BLaER1 (cell line): ENCODE data around the gene LAMB4.

Source experiments
- H3K27ac ChIP-seq: shearing (Covaris generic); formaldehyde crosslinking; 2 replicates; pipeline ENCODE4 v1.8.1; 2022
- H3K27me3 ChIP-seq: shearing (Covaris generic); formaldehyde crosslinking; 2 replicates; pipeline ENCODE4 v1.8.1; 2022
- H3K36me3 ChIP-seq: shearing (Covaris generic); formaldehyde crosslinking; 2 replicates; pipeline ENCODE4 v1.8.1; 2022
- H3K4me1 ChIP-seq: shearing (Covaris generic); formaldehyde crosslinking; 2 replicates; pipeline ENCODE4 v1.8.1; 2022
- H3K4me2 ChIP-seq: shearing (Covaris generic); formaldehyde crosslinking; 2 replicates; pipeline ENCODE4 v1.8.1; 2022
- H3K4me3 ChIP-seq: shearing (Covaris generic); formaldehyde crosslinking; 2 replicates; pipeline ENCODE4 v1.8.1; 2022
- H3K9ac ChIP-seq: shearing (Covaris generic); formaldehyde crosslinking; 2 replicates; pipeline ENCODE4 v1.8.1; 2022
- H3K9me3 ChIP-seq: shearing (Covaris generic); formaldehyde crosslinking; 2 replicates; pipeline ENCODE4 v1.8.1; 2022
- H4K20me1 ChIP-seq: shearing (Covaris generic); formaldehyde crosslinking; 2 replicates; pipeline ENCODE4 v1.8.1; 2022
- Cebpa-rat ChIP-seq: shearing (Covaris generic); IDR thresholded peaks from 2 replicates; pipeline ENCODE4 v1.8.1; 2022

Gene LAMB4

DNA sequence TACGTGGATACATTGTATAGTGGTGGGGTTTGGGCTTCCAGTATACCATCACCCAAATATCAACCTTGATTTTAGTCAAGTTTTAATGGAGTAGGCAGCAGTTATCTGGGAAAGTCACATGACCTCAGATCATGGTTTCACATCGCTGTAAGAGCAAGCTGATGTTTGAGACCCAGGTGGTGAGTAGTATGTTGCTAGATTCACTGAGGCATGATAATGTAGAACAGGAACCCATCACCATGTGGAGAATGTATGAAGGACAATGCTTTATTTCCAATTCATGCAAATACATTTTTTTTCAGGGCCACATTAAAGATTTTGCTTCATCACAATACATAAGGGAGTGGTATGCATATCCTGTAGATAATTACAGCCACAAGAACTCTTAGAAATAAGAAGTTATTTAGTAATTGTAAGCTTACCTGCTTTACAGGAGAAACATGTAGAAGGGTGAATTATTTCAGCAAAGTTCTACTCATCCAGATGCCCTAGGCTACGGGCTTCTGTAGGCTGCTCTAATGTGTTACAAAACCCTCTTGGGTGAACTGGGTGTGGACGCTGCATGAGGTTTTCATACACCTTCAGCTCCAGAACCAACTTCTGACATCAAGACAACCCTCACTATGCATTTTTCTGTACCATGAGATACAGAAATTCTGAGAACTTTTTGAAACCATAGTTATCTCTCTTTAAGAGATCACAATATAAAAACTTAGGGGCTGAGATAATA is 27.6 kb upstream of the LAMB4 start:
- Histone ChIP-seq H3K9me3 (no peaks in the 10 kb centered on the region), H3K4me2 (no peak overlapping the region), H3K9ac (no peak overlapping the region), H3K36me3 (no peaks in the 10 kb centered on the region), H3K27ac (no peak overlapping the region), H3K27me3 (no peaks in the 10 kb centered on the region), H3K4me1 (no peaks in the 10 kb centered on the region; the same call in 1 of the 2 replicates), H3K4me3 (no peak overlapping the region), H4K20me1 (no peaks in the 10 kb centered on the region)
- no peak for TF ChIP-seq Cebpa-rat

DNA sequence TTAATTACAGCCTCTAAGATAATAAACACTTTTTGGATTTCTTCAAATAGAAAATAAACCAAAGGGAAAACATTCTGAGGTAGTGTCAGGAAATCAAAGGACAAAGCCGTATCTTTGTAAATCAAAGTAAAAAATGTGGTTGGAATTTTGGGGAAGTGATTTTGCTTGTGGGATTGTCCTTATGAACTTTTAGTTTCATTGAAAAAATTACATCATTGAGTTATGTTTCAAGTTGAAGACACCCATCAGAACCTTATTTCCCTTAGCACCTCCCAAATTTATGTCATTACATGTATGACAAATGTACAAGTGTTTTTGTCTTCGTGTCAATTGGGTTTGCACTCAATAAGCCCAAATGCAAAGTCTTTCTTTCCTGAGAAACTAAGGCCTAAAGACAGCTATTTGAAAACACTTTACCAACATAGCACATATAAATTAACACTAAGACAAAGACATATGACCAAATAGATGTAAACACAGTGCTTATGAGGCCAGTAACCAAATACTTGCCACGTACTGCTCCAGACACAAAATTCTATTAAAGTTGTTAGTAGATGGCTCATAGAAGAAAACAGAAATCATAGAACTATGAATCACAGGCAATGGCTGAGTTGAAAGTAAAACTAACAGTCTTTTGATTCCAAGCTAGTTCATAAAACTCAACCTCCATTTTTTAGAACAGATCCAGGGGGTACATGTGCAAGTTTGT is 26.9 kb upstream of the LAMB4 start:
- H4K20me1 ChIP-seq, result no peaks in the 10 kb centered on the region
- no peak for TF ChIP-seq Cebpa-rat
- no peaks in the 10 kb centered on the region for H3K9me3 ChIP-seq
- no peak overlapping the region for H3K9ac ChIP-seq
- H3K27me3 ChIP-seq, result no peaks in the 10 kb centered on the region
- H3K4me3 ChIP-seq, result no peak overlapping the region
- H3K4me2 ChIP-seq, result no peak overlapping the region
- no peaks in the 10 kb centered on the region; the same call in 1 of the 2 replicates for H3K4me1 ChIP-seq
- H3K27ac ChIP-seq, result no peak overlapping the region
- H3K36me3 ChIP-seq, result no peaks in the 10 kb centered on the region

DNA sequence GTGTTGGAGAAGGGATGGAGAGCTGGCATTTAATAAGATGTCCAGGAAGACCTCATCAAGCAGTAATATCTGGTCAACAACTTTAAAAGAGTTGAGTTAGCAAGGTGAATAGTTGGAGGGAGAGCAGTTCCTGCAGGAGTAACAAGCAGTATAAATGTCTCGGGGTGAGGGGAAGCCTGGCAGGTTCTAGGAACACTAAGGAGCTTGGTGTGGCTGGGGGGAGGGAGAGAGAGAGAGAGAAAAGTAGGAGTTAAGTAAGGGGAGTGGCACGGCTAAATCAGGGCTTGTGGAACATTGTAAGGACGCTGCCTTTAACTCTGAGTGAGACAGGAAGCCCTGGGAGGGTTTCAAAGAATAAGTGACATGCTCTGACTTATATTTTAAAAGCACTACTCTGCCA is 22.0 kb upstream of the LAMB4 start:
- Histone ChIP-seq H3K4me2 (no peak overlapping the region), H3K27ac (no peak overlapping the region), H3K9me3 (no peaks in the 10 kb centered on the region), H3K9ac (no peak overlapping the region), H4K20me1 (no peaks in the 10 kb centered on the region), H3K4me1 (no peaks in the 10 kb centered on the region), H3K36me3 (no peaks in the 10 kb centered on the region), H3K4me3 (no peak overlapping the region), H3K27me3 (no peaks in the 10 kb centered on the region)
- TF ChIP-seq Cebpa-rat, result no peak

- H3K4me1 ChIP-seq, result peaks cover 5% of the 10 kb centered on the region; the same call in 1 of the 2 replicates
- H3K9ac ChIP-seq, result no peak overlapping the region
- no peak overlapping the region for H3K4me3 ChIP-seq
- H3K27ac ChIP-seq, result no peak overlapping the region
- no peaks in the 10 kb centered on the region for H3K9me3 ChIP-seq
- no peaks in the 10 kb centered on the region for H4K20me1 ChIP-seq
- H3K27me3 ChIP-seq, result no peaks in the 10 kb centered on the region
- TF ChIP-seq Cebpa-rat, result no peak
- H3K4me2 ChIP-seq, result no peak overlapping the region
- H3K36me3 ChIP-seq, result no peaks in the 10 kb centered on the region
Measured at GRCh38 chr7:108149908-108150307, 19.7 kb upstream of the LAMB4 start.

DNA sequence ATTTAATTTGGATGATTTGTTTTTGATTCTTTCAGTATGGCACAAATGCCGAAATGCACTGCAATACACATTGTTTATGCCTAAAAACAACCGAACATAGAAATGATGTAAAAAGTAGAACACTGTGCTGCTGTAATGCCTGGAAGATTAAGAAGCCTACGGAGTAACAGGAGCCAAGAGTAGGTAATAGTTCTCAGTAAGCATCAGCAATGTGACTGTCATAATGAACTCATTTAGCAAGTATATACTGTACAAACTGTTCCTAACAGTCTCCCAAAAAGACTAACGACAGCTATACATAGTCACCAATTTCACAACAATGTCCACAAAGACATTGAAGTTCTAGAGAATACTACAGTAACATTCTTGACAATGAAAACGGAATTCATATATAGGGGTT is 19.0 kb upstream of the LAMB4 start:
- TF ChIP-seq Cebpa-rat, result no peak

DNA sequence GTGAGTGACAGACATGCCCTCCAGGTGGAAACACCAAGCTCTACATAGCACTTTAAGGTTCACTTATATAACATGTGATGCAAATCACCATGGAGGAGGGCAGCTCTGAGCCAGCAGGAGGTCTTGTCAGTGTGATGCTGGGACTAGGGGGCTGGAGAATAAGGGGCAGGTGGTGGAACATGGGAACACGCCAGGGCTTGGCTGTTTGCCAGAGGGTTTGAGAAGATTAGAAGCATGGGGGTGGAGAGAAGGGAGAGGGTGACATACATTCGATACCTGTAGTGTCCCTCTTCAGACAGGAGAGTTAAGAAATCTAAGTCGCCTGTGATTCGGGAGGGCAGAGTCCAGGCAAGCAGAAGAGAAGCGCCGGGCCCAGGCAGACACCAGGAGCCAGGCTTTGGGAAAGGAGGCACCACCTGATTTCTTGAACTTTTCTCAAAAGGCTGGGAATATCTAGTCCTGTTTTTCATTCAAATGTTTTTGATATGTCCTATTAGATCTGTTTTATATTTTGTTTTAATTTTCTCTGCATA is 16.9 kb upstream of the LAMB4 start:
- no peak overlapping the region for H3K27ac ChIP-seq
- H3K9ac ChIP-seq, result no peak overlapping the region
- no peak overlapping the region for H3K4me3 ChIP-seq
- no peaks in the 10 kb centered on the region for H4K20me1 ChIP-seq
- H3K4me1 ChIP-seq, result peaks cover 5% of the 10 kb centered on the region; the same call in 1 of the 2 replicates
- no peaks in the 10 kb centered on the region for H3K9me3 ChIP-seq
- H3K36me3 ChIP-seq, result no peaks in the 10 kb centered on the region
- H3K27me3 ChIP-seq, result no peaks in the 10 kb centered on the region
- no peak overlapping the region for H3K4me2 ChIP-seq
- no peak for TF ChIP-seq Cebpa-rat

More for the DNA sequence above, 19.0 kb upstream of the LAMB4 start:
- H3K4me1 ChIP-seq, result peaks cover 5% of the 10 kb centered on the region; the same call in 1 of the 2 replicates
- no peaks in the 10 kb centered on the region for H3K36me3 ChIP-seq
- no peaks in the 10 kb centered on the region for H3K9me3 ChIP-seq
- no peak overlapping the region for H3K9ac ChIP-seq
- H3K4me2 ChIP-seq, result no peak overlapping the region
- no peak overlapping the region for H3K4me3 ChIP-seq
- H4K20me1 ChIP-seq, result no peaks in the 10 kb centered on the region
- H3K27ac ChIP-seq, result no peak overlapping the region
- H3K27me3 ChIP-seq, result no peaks in the 10 kb centered on the region

GRCh38 chr7:108146070-108146842 is 16.1 kb upstream of the LAMB4 start:
- Histone ChIP-seq H3K27ac (no peak overlapping the region), H3K4me1 (peaks cover 5% of the 10 kb centered on the region; the same call in 1 of the 2 replicates), H3K4me3 (no peak overlapping the region), H3K9ac (no peak overlapping the region), H3K36me3 (no peaks in the 10 kb centered on the region), H3K4me2 (peak overlapping the region; percentile 41; the same call in 1 of the 2 replicates), H3K9me3 (no peaks in the 10 kb centered on the region), H4K20me1 (no peaks in the 10 kb centered on the region), H3K27me3 (no peaks in the 10 kb centered on the region)
- no peak for TF ChIP-seq Cebpa-rat

GRCh38 chr7:108145401-108145800 is 15.2 kb upstream of the LAMB4 start:
- Histone ChIP-seq H3K4me3 (no peak overlapping the region), H3K36me3 (no peaks in the 10 kb centered on the region), H3K4me2 (no peak overlapping the region)

DNA sequence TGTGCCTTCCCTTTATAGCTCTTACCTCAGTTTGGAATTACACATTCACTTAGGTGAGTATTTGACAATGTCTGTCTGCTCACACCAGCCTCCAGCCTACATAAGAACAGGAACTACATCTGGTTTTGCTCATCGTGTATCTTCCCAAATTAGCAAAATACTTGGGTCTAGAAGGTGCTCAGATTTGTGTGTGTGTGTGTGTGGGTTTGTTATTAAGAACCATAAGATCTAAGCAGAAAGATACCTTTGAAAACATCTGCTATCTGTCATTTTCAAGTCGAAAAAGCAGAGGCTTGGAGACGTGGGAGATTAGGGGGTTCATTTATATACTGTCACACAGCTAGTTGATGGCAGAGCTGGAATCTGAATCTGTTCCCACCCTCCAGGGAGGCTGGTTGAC is 14.8 kb upstream of the LAMB4 start:
- H3K4me1 ChIP-seq, result peaks cover 5% of the 10 kb centered on the region; the same call in 1 of the 2 replicates
- H3K4me2 ChIP-seq, result no peak overlapping the region
- no peaks in the 10 kb centered on the region for H3K9me3 ChIP-seq
- no peak overlapping the region for H3K4me3 ChIP-seq
- no peak for TF ChIP-seq Cebpa-rat
- no peaks in the 10 kb centered on the region for H3K27me3 ChIP-seq
- H3K27ac ChIP-seq, result no peak overlapping the region
- no peaks in the 10 kb centered on the region for H3K36me3 ChIP-seq
- no peaks in the 10 kb centered on the region for H4K20me1 ChIP-seq
- H3K9ac ChIP-seq, result no peak overlapping the region

More at GRCh38 chr7:108145401-108145800, 15.2 kb upstream of the LAMB4 start:
- peaks cover 5% of the 10 kb centered on the region; the same call in 1 of the 2 replicates for H3K4me1 ChIP-seq
- H3K27me3 ChIP-seq, result no peaks in the 10 kb centered on the region
- no peaks in the 10 kb centered on the region for H4K20me1 ChIP-seq
- H3K9me3 ChIP-seq, result no peaks in the 10 kb centered on the region
- H3K9ac ChIP-seq, result no peak overlapping the region
- no peak overlapping the region for H3K27ac ChIP-seq
- no peak for TF ChIP-seq Cebpa-rat
